H9 (cell line): Measurements from ENCODE around the gene SEMA3E. TPM values are rescaled to one million over a fixed set of nuclear protein-coding genes. Genes with fewer than 3 reads are reported as not detected.

Experiments used
- DNase-seq: peaks from one replicate; pipeline ENCODE4 v3.0.0-alpha.2; 2017
- H2AFZ ChIP-seq: one replicate; pipeline ENCODE4 v1.6.1; 2013; ENCODE audit warnings: mild to moderate bottlenecking, low read length, control low read depth, moderate library complexity
- H2AK5ac ChIP-seq: 2 replicates; pipeline ENCODE4 v1.6.1; 2013; ENCODE audit warnings: low read length, control low read depth, mixed read lengths; ENCODE audit not compliant: insufficient read length
- H2BK120ac ChIP-seq: one replicate; pipeline ENCODE4 v1.6.1; 2013; ENCODE audit warnings: low read depth, mild to moderate bottlenecking, low read length, control low read depth, inconsistent platforms; ENCODE audit not compliant: poor library complexity, severe bottlenecking
- H2BK12ac ChIP-seq: 2 replicates; pipeline ENCODE4 v1.6.1; 2013; ENCODE audit warnings: low read length, control low read depth, mixed read lengths, low read depth; ENCODE audit not compliant: insufficient read length
- H2BK15ac ChIP-seq: 2 replicates; pipeline ENCODE4 v1.6.1; 2013; ENCODE audit warnings: low read depth, low read length, control low read depth
- H2BK20ac ChIP-seq: one replicate; pipeline ENCODE4 v1.6.1; 2013; ENCODE audit warnings: low read depth, mild to moderate bottlenecking, low read length, control low read depth, inconsistent platforms; ENCODE audit not compliant: poor library complexity, severe bottlenecking
- H2BK5ac ChIP-seq: 2 replicates; pipeline ENCODE4 v1.6.1; 2013; ENCODE audit warnings: low read length, control low read depth, mixed read lengths; ENCODE audit not compliant: insufficient read length
- H3K14ac ChIP-seq: 2 replicates; pipeline ENCODE4 v1.6.1; 2013; ENCODE audit warnings: low read length, control low read depth; ENCODE audit not compliant: insufficient read depth
- H3K18ac ChIP-seq: 2 replicates; pipeline ENCODE4 v1.6.1; 2013; ENCODE audit warnings: low read depth, mild to moderate bottlenecking, mixed read lengths, low read length, control low read depth; ENCODE audit not compliant: insufficient read length
- H3K23ac ChIP-seq: 2 replicates; pipeline ENCODE4 v1.6.1; 2013; ENCODE audit warnings: low read length, control low read depth, mixed read lengths, low read depth; ENCODE audit not compliant: insufficient read length
- H3K23me2 ChIP-seq: 2 replicates; pipeline ENCODE4 v1.6.1; 2013; ENCODE audit warnings: low read depth, mild to moderate bottlenecking, mixed read lengths, low read length, control low read depth; ENCODE audit not compliant: insufficient read length, poor library complexity, severe bottlenecking
- H3K27ac ChIP-seq: 2 replicates; pipeline ENCODE4 v1.5.1; 2013; ENCODE audit warnings: low read length, control low read depth, mixed read lengths, low read depth; ENCODE audit not compliant: insufficient read length
- H3K27me3 ChIP-seq: 2 replicates; pipeline ENCODE4 v1.6.1; 2013; ENCODE audit warnings: low read length, control low read depth, inconsistent platforms; ENCODE audit not compliant: insufficient read depth
- H3K4ac ChIP-seq: 2 replicates; pipeline ENCODE4 v1.6.1; 2013; ENCODE audit warnings: low read depth, mild to moderate bottlenecking, control low read depth, inconsistent platforms, low read length, moderate library complexity
- H3K4me1 ChIP-seq: 2 replicates; pipeline ENCODE4 v1.6.1; 2013; ENCODE audit warnings: low read length, control low read depth, inconsistent platforms; ENCODE audit not compliant: insufficient read depth
- H3K4me2 ChIP-seq: 2 replicates; pipeline ENCODE4 v1.6.1; 2013; ENCODE audit warnings: low read length, control low read depth, mixed read lengths; ENCODE audit not compliant: insufficient read length, insufficient read depth
- H3K56ac ChIP-seq: 2 replicates; pipeline ENCODE4 v1.6.1; 2013; ENCODE audit warnings: low read depth, mild to moderate bottlenecking, mixed read lengths, low read length, control low read depth; ENCODE audit not compliant: insufficient read length
- H3K79me1 ChIP-seq: 2 replicates; pipeline ENCODE4 v1.6.1; 2013; ENCODE audit warnings: low read depth, mild to moderate bottlenecking, moderate library complexity, low read length, control low read depth, inconsistent platforms; ENCODE audit not compliant: insufficient read depth, poor library complexity, severe bottlenecking
- H3K79me2 ChIP-seq: 2 replicates; pipeline ENCODE4 v1.6.1; 2013; ENCODE audit warnings: low read length, control low read depth, inconsistent platforms; ENCODE audit not compliant: insufficient read depth
- H3K9ac ChIP-seq: 2 replicates; pipeline ENCODE4 v1.6.1; 2013; ENCODE audit warnings: low read length, control low read depth, mixed read lengths; ENCODE audit not compliant: insufficient read length; ENCODE audit errors: extremely low read depth
- H3K9me3 ChIP-seq: one replicate; pipeline ENCODE4 v1.6.1; 2013; ENCODE audit warnings: low read depth, low read length, inconsistent platforms; ENCODE audit not compliant: control insufficient read depth
- H3T11ph ChIP-seq: one replicate; pipeline ENCODE4 v1.6.1; 2013; ENCODE audit warnings: mild to moderate bottlenecking, low read length, control low read depth, inconsistent platforms
- H4K20me1 ChIP-seq: one replicate; pipeline ENCODE4 v1.6.1; 2013; ENCODE audit not compliant: control insufficient read depth, insufficient read length, insufficient read depth
- H4K5ac ChIP-seq: 2 replicates; pipeline ENCODE4 v1.6.1; 2013; ENCODE audit warnings: low read depth, mild to moderate bottlenecking, mixed read lengths, low read length, control low read depth; ENCODE audit not compliant: insufficient read length
- H4K8ac ChIP-seq: replicated peaks from 2 replicates; pipeline ENCODE4 v1.6.1; 2013; ENCODE audit warnings: low read length, control low read depth, mixed read lengths, low read depth; ENCODE audit not compliant: insufficient read length
- H4K91ac ChIP-seq: 2 replicates; pipeline ENCODE4 v1.6.1; 2013; ENCODE audit warnings: low read depth, mild to moderate bottlenecking, moderate library complexity, mixed read lengths, low read length, control low read depth; ENCODE audit not compliant: insufficient read length
- H3K27ac Mint-ChIP-seq, 3 experiments: 2 replicates in 2 of 3; 3 replicates in 1 of 3; pipeline ENCODE4 v1.8.0; 2020 to 2021; ENCODE audit warnings: mixed read lengths in 3 of 3, mild to moderate bottlenecking in 1 of 3, moderate library complexity in 1 of 3
- H3K27me3 Mint-ChIP-seq: 2 replicates; pipeline ENCODE4 v1.8.0; 2021; ENCODE audit warnings: low read depth, mild to moderate bottlenecking, moderate library complexity, mixed read lengths
- H3K36me3 Mint-ChIP-seq, 3 experiments: 2 replicates in 2 of 3; 3 replicates in 1 of 3; pipeline ENCODE4 v1.8.0; 2020 to 2021; ENCODE audit warnings: low read depth in 3 of 3, mixed read lengths in 3 of 3; ENCODE audit not compliant: insufficient read depth in 1 of 3
- H3K4me1 Mint-ChIP-seq, 2 experiments: 2 replicates each; pipeline ENCODE4 v1.8.0; 2020; ENCODE audit warnings: mixed read lengths in 2 of 2
- H3K4me3 Mint-ChIP-seq, 2 experiments: 2 replicates in 1 of 2; 3 replicates in 1 of 2; pipeline ENCODE4 v1.8.0; 2020 to 2021; ENCODE audit warnings: mild to moderate bottlenecking in 2 of 2, mixed read lengths in 2 of 2, moderate library complexity in 1 of 2
- H3K9me3 Mint-ChIP-seq, 2 experiments: 2 replicates in 1 of 2; 3 replicates in 1 of 2; pipeline ENCODE4 v1.8.0; 2020; ENCODE audit warnings: mild to moderate bottlenecking in 2 of 2, mixed read lengths in 2 of 2, moderate library complexity in 1 of 2
- CTCF ChIP-seq: fragments of 200-600 bp; sonication (generic); conservative IDR thresholded peaks from 3 replicates; pipeline ENCODE4 v1.8.0; 2021; ENCODE audit warnings: antibody characterized with exemption, mild to moderate bottlenecking
- WGBS: extraction: QIAGEN DNeasy Blood & Tissue Kit; methylation state at CpG from one replicate; pipeline ENCODE4 v1.1.7; 2013; ENCODE audit warnings: missing lambda C conversion rate, low lambda C conversion rate, mixed read lengths; ENCODE audit not compliant: insufficient read length; ENCODE audit errors: extremely low coverage; 5-methylcytosine and 5-hydroxymethylcytosine counted together
- total RNA-seq: library from RNA; stranded (reverse); gene quantifications from 2 replicates; pipeline ENCODE4 v1.2.1, GENCODE V29; 2021

The SEMA3E gene
- total RNA-seq, 1 experiment from 2014 or later = 0.39 TPM

- no peaks in the 10 kb centered on the region for H3K4me1 Mint-ChIP-seq
- Histone ChIP-seq H3K27ac (no peak overlapping the region), H2AFZ (no peak overlapping the region), H2AK5ac (no peak overlapping the region), H3K18ac (no peak overlapping the region), H3K9me3 (no peaks in the 10 kb centered on the region), H4K91ac (no peak overlapping the region), H4K20me1 (no peaks in the 10 kb centered on the region), H2BK20ac (no peak overlapping the region), H2BK15ac (no peak overlapping the region), H3K14ac (no peak overlapping the region), H3K79me1 (no peaks in the 10 kb centered on the region), H2BK120ac (no peak overlapping the region), H3K9ac (no peak overlapping the region), H4K8ac (no peak overlapping the region), H3K4ac (no peak overlapping the region), H3K4me1 (no peaks in the 10 kb centered on the region), H4K5ac (no peak overlapping the region), H3K79me2 (no peaks in the 10 kb centered on the region), H3K56ac (no peak overlapping the region), H3K27me3 (no peaks in the 10 kb centered on the region), H3K23ac (no peak overlapping the region), H3K23me2 (no peaks in the 10 kb centered on the region), H2BK12ac (no peak overlapping the region), H3T11ph (no peak overlapping the region), H3K4me2 (no peak overlapping the region), H2BK5ac (no peak overlapping the region)
- H3K27me3 Mint-ChIP-seq = no peaks in the 10 kb centered on the region
- no peaks in the 10 kb centered on the region for H3K36me3 Mint-ChIP-seq
- H3K27ac Mint-ChIP-seq = no peak overlapping the region
- WGBS = no CpG with 5 or more reads among the region's 5 CpGs
- H3K4me3 Mint-ChIP-seq = no peak overlapping the region
- DNase-seq = no peak
- TF ChIP-seq CTCF = no peak
- H3K9me3 Mint-ChIP-seq = peaks cover 2% of the 10 kb centered on the region in 2 experiments; a peak in 1 of 5 replicates
Measured at GRCh38 chr7:83347945-83348444, 300.9 kb downstream of the SEMA3E start.
